Stimulated activated CD8-positive, alpha-beta memory T cell treated with anti-CD3 and anti-CD28 coated beads, Interleukin-15, amount 100 ng/mL, for 4 hours (primary cell): ENCODE measurements around the gene RBM12.

Experiments
- DNase-seq, 2 donors: peaks; one replicate each; pipeline ENCODE4 v3.0.0-alpha.2; 2020; ENCODE audit warnings: low read depth in 2 of 2

RBM12 gene

DNA sequence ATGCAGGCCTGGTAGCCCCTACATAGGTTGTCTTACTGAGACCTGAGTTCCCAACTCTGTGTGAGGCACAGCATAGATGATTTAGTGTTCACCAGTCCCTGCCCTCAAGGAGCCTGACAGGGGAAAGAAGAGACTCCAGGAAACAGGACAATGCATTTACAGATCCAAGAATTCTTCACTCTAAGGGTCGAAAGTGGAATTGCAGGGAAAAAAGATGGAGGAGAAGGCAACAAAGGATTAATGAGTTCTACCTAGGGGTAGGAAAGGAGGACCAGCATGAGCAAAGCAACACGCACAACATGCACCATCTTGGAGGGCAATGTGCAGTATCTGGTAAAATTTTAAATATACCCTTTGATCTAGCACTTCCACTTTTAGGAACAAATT lies 43.1 kb downstream of the RBM12 start:
- DNase-seq = no peak

DNA sequence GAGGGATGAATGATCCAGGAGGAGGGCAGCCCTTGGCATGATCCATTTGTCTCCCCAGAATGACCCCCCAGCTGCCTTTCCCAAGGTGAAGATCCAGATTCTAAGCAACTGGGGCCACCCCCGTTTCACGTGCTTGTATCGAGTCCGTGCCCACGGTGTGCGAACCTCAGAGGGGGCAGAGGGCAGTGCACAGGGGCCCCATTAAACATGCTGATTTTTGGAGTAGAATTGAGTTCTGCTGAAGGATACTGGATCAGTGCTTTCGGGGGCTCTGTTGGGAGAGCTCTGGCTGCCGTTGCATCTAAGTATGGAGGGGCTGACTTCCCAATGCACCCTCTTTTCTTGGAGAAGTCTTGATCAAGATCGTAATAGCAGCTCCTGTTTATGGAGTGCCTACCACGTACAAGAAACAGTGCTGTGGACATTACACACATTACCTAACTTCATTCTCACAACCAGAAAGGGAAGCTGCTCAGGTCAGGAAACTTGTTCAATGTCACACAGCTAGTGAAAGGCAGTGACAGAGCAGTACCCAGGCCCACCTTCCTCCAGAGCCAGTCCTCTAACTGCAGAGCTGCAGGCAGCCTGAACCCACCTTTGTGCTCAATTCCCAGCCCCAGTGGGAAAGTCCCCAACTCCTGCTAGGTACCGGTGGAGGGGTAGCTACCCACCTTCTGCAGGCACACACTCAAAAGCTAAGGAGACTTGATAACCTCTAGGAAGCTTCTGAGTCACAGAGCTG lies 43.7 kb downstream of the RBM12 start:
- DNase-seq = no peak

DNA sequence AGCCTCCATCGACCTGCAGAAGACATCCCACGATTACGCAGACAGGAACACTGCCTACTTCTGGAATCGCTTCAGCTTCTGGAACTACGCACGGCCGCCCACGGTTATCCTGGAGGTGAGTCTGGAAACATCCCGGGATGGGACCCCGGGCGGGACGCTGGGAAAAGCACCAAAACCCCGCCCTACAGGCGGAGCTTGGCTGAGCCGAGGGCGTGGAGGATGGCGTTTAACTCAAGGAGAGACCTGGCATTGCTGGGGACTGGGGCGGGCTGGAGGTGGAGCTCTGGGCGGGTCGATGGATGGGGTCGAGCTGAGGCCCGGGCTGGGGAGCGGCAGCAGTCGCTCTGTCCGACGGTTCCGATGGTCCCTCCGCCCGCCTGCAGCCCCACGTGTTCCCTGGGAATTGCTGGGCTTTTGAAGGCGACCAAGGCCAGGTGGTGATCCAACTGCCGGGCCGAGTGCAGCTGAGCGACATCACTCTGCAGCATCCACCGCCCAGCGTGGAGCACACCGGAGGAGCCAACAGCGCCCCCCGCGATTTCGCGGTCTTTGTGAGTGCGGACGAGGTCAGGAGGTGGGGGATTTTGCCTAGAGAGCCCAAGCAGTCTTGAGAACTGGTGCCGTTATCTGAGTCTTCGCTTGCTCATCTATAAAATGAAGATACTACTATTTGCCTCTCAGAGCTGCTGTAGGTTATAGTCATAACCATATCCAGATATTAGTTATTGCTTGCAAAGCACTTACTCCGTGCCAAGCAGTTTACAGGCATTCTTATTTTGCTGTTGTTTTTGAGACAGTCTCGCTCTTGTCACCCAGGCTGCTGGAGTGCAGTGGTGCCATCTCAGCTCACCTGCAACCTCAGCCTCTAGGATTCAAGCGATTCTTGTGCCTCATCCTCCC lies 45.3 kb downstream of the RBM12 start:
- DNase-seq = peak; percentile 51 to 56

DNA sequence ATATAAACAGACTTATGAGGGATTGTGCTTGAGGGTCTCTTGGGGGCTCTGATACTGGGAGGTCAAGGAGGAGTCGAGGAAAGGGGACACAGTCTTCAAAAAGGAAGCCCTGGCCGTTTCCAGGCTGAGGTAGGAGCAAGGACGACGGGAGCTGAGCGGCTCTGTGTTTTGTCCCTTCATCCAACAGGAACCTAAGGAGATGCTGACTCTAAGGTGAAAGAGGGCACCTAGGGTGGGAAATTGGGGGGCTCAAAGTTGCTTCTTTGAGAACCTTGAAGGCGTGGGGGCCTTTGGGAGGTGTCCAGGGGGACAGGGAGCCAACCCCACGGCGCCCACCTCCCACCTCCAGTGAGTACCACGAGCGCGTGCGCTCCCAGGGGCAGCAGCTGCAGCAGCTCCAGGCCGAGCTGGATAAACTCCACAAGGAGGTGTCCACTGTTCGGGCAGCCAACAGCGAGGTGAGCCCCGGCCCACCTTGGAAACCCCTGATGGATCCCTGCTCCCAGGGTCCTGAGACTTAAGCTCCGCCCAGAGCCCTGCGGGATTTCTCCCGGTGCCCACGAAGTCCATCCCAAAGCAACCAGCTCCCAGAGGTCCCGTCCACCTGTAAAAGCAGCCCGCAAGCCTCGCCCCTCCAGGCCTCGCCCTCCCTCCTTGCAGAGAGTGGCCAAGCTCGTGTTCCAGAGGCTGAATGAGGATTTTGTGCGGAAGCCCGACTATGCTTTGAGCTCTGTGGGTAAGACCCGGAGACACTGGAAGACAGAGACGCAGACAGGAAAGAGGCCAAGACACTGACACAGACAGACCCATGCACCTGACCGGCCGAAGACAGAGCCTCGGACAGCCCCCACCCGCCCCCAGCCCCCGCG lies 46.2 kb downstream of the RBM12 start:
- no peak for DNase-seq

DNA sequence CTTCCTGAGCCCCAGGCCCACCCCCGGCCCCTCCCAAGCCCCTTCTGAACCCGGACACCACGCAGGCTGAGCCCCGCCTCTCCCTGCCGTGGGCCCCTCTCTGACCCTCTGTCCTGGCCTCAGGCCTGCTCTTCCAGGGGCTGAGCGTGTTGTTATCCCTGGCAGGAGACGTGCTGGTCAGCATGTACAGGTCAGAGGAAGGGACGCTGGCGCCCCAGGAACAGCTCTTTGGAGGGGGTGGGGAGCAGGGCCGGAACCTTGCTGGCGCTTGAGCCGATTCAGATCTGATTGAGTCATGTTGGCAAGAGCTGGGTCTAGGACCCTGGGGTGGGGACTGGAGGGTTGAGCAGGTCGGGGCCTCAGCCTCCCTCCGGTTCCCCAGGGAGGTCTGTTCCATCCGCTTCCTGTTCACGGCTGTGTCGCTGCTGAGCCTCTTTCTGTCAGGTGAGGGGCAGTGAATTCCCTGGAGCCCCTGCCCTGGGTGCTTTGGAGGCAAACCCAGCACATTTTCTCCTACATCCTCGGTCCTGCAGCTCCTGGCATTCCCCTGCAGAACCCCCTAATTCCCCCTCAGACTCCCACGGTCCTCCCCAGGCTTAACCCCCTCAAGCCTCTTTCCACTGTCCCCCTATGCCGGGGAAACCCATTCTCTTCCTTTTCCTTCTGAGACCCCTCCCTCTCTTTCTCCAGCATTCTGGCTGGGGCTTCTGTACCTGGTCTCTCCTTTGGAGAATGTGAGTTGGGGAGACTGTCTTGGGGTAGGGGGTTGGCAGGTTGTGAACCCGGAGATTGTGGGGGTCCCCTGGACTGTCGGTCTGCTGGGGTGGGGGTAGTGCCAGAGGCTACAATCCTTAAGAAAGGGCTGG lies 47.1 kb downstream of the RBM12 start:
- no peak for DNase-seq

DNA sequence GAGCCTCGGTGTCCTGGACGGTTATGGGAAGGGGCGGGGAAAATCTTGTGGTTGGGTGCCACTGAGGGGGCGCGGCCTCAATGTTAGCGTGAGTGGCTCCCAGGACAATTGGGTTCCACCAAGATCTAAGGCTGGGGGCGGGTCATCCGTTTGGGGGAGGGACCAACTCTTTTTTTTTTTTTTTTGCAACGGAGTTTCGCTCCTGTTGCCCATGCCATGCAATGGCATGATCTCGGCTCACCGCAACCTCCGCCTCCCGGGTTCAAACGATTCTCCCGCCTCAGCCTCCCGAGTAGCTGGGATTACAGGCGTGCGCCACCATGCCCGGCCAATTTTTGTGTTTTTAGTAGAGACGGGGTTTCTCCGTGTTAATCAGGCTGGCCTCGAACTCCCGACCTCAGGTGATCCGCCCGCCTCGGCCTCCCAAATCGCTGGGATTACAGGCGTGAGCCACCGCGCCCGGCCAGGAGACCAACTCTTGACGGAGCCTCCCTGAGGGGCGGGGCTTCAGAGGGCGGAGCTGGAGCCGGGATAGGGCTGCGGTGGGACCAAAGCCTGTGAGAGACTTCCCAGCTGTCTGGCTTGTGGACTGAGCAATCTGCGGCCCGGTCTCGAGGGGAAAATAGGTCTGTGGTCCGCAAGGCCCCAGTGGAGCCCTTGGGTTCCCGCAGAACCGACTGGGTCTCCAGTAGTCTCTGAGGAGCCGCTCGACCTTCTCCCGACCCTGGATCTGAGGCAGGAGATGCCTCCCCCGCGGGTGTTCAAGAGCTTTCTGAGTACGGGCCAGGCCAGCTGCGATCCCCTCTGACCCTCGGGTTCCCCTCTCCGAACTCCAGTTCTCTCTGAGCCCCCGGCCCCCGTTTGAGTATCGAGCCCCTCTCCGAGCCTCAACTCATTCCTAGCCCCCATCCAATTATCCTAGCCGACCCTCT lies 48.0 kb downstream of the RBM12 start:
- peak in 1 of 2 donors; percentile 26 for DNase-seq

DNA sequence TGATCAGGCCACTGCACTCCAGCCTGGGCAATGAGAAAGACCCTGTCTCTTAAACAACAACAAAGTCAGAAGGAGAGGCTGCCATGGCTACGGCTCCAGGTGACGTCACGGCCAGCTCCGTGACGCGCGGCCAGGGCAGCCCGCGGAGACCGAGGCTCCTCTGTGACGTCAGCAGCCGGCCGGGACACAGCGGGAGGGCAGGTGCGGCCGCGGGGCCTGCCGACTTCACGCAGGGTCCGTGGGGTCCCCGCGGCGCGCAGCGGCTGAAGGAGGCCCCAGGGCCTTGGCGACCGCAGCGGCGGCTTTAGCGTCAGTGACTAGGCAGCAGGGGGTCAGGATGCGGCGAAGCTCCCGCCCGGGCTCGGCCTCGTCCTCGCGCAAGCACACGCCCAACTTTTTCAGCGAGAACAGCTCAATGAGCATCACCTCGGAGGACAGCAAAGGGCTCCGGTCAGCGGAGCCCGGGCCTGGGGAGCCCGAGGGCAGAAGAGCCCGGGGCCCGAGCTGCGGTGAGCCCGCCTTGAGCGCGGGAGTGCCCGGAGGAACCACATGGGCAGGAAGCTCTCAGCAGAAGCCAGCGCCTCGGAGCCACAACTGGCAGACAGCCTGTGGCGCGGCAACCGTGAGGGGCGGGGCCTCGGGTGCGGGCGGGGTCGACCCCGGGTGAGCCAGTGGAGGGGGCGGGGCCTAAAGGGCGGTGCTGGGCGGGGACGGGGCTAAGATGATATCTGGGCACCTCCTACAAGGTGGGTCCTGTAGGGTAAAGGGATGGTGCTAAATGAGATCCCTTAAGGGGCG lies 48.8 kb downstream of the RBM12 start, which contains the start of gene SPAG4:
SPAG4 (plus strand) TSS at position 163 of the 798 bp plus-strand sequence; CDS start at position 338, 175 bp downstream.
- peak; percentile 99 to 100 for DNase-seq

DNA sequence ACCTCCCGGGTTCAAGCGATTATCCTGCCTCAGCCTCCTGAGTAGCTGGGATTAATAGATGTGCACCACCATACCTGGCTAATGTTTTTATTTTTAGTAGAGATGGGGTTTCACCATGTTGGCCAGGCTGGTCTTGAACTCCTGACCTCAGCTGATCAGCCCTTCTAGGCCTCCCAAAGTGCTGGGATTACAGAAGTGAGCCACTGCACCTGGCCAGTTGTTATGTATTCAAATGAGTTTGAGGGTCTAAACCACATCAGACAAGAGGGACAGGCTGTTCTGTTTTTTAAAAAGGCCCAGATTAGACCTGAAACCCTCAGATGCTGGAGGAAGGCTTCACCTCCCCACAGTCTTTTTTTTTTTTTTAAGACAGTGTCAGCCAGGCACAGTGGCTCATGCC lies 53.2 kb downstream of the RBM12 start:
- DNase-seq = no peak

DNA sequence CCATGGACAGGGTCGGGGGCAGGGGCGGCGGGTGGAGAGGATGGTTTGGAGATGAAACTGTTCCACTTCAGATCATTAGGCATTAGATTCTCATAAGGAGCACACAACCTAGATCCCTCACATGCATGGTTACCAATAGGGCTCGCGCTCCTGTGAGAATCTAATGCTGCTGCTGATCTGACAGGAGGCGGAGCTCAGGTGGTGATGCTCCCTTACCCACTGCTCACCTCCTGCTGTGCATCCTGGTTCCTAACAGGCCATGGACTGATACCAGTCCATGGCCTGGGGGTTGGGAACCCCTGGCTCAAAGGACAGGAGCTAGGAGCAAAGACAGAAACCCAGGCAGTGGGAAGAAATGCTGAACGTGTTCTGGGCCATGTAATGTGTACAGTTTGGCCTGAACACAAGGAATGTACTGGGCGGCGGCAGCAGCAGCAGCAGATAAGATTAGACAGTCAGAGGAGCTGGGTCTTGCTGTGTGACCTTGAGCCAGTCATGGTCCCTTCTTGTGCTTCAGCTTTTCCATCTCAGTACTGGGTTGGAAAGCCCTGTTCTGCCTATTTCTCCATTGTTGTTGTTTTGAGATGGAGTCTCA lies 53.8 kb downstream of the RBM12 start:
- DNase-seq = no peak

DNA sequence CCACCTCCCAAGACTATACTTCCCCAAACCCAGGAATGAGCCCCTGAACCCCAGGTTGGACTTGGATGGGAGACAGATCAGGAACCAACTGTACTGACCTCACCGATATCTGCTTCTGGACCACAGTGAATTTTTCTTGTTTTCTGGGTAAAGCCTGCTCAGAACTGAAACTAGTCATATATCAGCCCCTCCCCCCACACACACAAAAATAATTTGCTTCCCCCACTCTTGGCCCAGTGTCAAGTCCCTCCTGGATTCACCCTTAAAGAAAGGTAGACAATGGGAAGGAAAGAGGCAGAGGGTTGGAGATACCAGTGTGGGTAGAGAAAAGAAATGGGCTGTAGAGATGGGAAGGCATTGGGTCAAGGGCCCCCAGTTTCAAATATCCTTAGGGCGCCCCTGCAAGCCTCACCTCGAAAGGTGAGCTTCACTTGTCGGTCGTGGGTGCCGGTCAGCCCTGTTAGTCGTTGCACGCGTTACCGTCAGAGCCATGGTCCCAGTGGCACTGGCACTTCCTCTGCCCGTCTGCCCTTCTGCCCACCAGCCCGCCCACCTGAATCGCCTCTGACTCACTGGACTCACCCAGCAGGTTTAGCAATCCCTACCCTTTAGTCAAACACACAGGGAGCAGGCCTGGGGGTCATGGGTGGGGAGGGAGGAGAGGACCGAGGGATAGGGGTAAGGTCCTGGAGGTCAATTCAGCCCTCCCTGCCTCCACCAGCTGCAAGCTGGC lies 57.5 kb downstream of the RBM12 start:
- DNase-seq = no peak

DNA sequence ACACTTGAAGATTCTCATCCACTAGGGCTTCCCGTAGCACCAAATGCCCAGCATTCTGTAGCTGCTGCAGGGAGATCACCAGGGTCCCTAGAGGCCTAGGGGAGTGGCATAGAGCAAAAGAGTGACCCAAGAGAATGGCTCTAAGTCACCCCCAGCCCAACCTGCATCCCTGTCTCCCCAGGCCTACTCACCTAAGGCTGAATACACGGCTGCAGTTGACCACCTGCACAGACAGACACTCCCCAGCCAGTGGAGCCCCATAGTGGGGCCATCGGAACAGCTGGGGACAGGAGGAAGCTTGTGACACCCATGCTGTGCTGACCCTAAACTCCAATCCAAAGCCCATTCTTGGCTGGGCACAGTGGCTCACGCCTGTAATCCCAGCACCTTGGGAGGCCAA lies 58.6 kb downstream of the RBM12 start:
- no peak for DNase-seq

DNA sequence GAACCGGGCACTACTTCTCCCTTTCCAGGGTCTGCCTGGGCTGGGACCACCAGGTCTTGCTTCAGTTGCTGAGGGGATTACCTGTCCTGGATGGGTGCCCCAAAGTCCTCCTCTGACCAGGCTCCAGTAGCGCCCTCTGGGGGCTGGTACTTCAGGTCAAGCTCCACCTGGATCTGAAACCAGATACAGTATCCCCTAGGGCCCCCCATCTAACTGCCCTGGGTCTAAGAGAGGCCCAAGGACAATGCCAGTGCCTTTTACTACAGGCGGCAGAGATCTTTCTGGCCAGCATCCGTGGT lies 60.3 kb downstream of the RBM12 start:
- DNase-seq = no peak

DNA sequence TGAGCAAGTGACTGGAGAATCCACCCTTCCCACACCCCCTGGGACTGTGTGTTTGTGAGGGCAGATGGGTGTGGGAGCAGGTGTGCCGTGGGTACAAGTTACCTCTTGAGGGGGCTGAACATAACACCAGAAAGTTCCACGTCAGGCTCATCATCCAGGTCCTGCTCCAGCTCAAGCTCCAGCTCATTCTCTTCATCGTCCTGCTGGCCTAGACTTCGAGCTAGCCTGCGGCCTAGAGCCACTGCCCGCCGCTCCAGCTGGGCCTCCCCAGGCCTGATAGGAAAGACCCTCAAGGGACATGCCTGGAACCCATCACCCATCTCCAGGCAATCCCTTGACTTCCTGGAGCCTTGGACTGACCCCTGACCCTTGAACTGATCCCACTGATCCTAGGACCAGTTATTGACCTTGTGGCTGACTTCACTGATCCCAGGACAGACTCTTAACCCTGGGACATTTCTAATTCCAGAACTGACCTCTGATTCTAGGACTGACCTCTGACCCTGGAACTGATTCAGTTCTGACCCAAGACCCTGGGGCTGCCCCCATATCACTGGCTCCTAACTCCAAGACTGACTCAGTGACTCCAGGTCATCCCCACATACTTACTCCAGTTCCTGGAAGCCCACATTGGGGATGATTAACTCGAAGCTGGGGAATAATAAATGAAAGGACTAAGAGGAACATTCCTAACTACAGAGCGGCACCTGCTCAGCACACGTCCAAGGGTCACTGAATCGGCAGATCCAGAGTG lies 60.8 kb downstream of the RBM12 start:
- DNase-seq = no peak

DNA sequence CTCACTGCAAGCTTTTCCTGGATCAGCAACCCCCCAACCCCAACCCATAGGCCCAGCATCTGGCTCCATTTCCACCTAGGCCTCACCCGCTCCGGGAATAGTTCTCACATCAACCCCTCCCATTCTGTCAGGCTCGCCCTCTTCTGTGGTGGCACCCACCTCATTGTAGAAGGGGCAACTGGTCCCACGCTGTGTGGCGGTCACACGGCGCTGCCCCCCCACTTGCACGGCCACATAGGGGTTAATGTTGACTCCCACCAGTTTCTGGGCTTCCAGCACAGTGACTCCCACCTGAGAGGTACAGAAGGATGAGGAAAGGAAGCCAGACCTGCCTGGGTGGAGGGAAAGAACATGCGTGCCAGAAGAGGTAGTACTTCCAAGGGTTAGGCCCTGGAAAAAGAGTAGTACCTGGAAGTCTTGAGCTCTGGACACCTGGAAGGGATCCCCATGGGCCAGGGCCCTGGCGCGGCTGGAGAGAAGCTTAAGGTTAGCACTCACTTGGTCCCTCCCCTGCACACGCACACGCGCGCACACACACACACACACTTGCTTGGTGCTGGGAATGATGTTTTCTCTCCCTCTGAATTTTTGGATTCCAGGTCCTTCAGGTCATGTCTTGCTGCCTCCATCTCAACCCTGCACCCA lies 61.7 kb downstream of the RBM12 start:
- no peak for DNase-seq

DNA sequence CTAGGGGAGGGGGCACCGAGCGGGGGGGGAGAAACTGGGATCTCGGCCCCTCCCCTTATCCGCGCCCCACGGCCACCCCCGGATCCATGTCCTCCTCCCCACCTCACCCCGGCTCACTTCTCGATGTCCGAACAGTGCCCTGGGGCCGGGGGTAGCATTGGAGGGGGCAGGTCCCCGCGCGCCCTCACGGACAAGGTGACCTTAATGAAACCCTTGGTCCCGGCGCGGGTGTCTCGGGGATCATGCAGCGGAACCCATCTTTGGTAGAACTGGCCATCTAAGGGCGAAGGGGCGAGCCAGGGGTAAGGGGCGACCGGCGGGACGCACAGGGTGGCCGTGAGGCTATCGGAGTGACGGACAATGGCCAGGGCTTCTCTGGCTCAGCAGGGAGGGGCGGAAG lies 62.7 kb downstream of the RBM12 start:
- no peak for DNase-seq

DNA sequence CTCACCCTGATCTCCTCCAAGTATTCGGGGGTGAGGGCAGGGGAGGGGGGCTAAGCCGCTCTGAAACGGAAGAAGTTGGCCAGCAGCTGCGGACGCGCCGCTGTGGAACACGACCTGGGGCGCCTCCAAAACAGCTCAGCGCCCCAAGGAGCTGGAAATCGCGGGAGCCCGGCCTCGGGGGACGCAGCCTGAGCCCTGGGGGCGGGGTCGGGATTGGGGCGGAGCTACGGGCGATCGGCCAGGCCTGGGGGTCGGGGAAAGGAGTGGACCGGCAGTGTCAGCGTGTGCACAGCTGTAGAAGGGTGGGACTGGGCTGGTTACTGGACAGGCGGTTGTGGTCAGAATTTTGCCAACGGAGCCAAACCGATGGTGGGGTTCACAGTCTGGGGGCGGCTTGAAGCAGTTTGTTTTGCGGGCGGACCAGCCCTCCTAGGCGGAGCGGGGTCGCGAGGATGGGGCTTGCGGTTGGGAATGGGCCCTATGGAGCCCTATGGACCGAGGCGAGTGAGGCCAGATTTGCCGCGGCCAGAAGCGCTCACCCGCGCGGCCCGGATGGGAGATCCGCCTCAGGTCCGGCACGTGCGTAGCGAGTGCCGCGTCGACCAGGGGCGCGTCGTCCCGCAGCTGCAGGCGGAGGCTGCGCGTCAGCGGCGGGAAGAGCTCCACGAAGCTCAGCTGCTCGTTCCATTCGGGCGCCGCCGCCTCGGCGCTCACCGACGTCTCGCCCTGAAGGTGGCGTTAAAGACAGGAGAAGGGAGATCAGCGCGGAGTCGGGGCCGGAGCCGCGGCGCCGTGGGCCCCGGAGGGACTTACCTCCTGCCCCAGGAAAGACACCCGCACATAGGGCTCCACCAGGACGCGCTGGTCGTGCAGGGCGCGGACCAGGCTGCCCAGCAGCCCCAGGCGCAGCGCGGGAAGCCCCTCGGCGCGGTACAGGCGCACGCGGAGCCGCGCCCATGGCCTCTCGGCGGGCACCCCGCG lies 63.4 kb downstream of the RBM12 start:
- peak; percentile 57 to 60 for DNase-seq
